Endothelial cell of umbilical vein (primary cell): ENCODE data around the gene PIKFYVE.

Experiments
- EZH2 ChIP-seq: IDR thresholded peaks from 2 replicates; pipeline ENCODE4 v1.6.1; 2012; ENCODE audit warnings: borderline replicate concordance, low read depth, mild to moderate bottlenecking, moderate library complexity, low read length, inconsistent platforms; ENCODE audit not compliant: severe bottlenecking
- JUN ChIP-seq: IDR thresholded peaks from 2 replicates; pipeline ENCODE4 v1.6.1; 2011; ENCODE audit warnings: borderline replicate concordance, low read depth; ENCODE audit not compliant: insufficient read length, insufficient read depth

GRCh38 chr2:208350610-208351009 is 84.6 kb downstream of the PIKFYVE start:
- no peak for TF ChIP-seq JUN
- TF ChIP-seq EZH2: no peak
